Large intestine (tissue), 3 donors: ENCODE data around the gene DCLK1. TPM values are rescaled to one million over a fixed set of nuclear protein-coding genes. Genes with fewer than 3 reads are reported as not detected.

Source experiments
- DNase-seq, 2 donors: peaks; one replicate each; pipeline versions ENCODE4 v3.0.0 to v3.0.0-alpha.2; 2013
- H3K27ac ChIP-seq: one replicate; pipeline ENCODE4 v1.5.1; 2013; ENCODE audit warnings: low read length
- H3K27me3 ChIP-seq: 2 replicates; pipeline ENCODE4 v1.6.1; 2013; ENCODE audit warnings: low read length; ENCODE audit not compliant: control insufficient read depth, insufficient read depth
- H3K36me3 ChIP-seq: 2 replicates; pipeline ENCODE4 v1.6.1; 2013; ENCODE audit warnings: low read length; ENCODE audit not compliant: control insufficient read depth, insufficient read depth
- H3K4me1 ChIP-seq: one replicate; pipeline ENCODE4 v1.6.1; 2013; ENCODE audit warnings: low read length; ENCODE audit not compliant: control insufficient read depth, insufficient read depth
- H3K4me3 ChIP-seq: one replicate; pipeline ENCODE4 v1.5.1; 2013; ENCODE audit warnings: low read length
- H3K9me3 ChIP-seq: one replicate; pipeline ENCODE4 v1.6.1; 2013; ENCODE audit warnings: mild to moderate bottlenecking, low read depth, low read length, moderate library complexity; ENCODE audit not compliant: control insufficient read depth
- WGBS: methylation state at CpG from one replicate; pipeline ENCODE4 v1.1.5; 2013; ENCODE audit warnings: low lambda C conversion rate; ENCODE audit not compliant: insufficient coverage; 5-methylcytosine and 5-hydroxymethylcytosine counted together
- polyA plus RNA-seq: library from polyadenylated mRNA; unstranded; fragments of 120-200 nt; gene quantifications from one replicate; pipeline ENCODE4 v1.2.1, GENCODE V29; 2013

The DCLK1 gene
- polyA plus RNA-seq, 1 donor = 12.2 TPM

GRCh38 chr13:35743165-35743564, 388.0 kb downstream of the DCLK1 start:
- 80% methylated on average over 1 of the region's 3 CpGs for WGBS
- no peak for DNase-seq
- Histone ChIP-seq H3K4me1 (no peaks in the 10 kb centered on the region), H3K36me3 (no peaks in the 10 kb centered on the region), H3K27ac (no peak overlapping the region), H3K27me3 (no peaks in the 10 kb centered on the region), H3K9me3 (no peaks in the 10 kb centered on the region), H3K4me3 (no peak overlapping the region)

DNA sequence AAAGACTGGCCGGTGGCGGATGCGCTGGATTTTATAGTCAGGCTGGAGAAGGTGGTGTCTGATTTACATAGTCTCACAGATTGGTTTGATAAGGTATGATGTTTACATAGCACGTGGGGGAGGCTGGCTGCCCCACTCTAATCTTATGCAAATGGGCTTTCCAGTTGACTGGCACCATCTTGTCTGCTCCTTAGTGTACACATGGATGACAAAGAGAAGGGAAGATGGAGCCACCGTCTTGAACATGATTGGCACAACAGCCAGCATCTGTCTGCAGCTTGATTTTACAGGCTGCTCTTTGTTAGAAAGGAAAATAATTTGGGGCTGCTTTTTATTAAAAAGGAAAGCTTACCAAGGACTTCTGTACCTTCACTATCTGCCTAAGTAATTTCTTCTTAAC, 389.5 kb downstream of the DCLK1 start:
- H3K4me1 ChIP-seq = no peaks in the 10 kb centered on the region
- H3K36me3 ChIP-seq = no peaks in the 10 kb centered on the region
- no peaks in the 10 kb centered on the region for H3K27me3 ChIP-seq
- H3K4me3 ChIP-seq = no peak overlapping the region
- H3K9me3 ChIP-seq = no peaks in the 10 kb centered on the region
- no CpG with 5 or more reads among the region's 5 CpGs for WGBS
- DNase-seq = no peak
- H3K27ac ChIP-seq = no peak overlapping the region

GRCh38 chr13:35736876-35737275, 394.3 kb downstream of the DCLK1 start:
- Histone ChIP-seq H3K36me3 (no peaks in the 10 kb centered on the region), H3K4me1 (no peaks in the 10 kb centered on the region), H3K4me3 (no peak overlapping the region), H3K27me3 (no peaks in the 10 kb centered on the region), H3K9me3 (no peaks in the 10 kb centered on the region), H3K27ac (no peak overlapping the region)
- no peak for DNase-seq
- WGBS = 42% methylated on average over 2 of the region's 2 CpGs

GRCh38 chr13:35733827-35734226, 397.4 kb downstream of the DCLK1 start:
- no peak overlapping the region for H3K4me3 ChIP-seq
- WGBS = 94% methylated on average over 2 of the region's 4 CpGs
- no peak overlapping the region for H3K27ac ChIP-seq
- no peaks in the 10 kb centered on the region for H3K36me3 ChIP-seq
- H3K27me3 ChIP-seq = no peaks in the 10 kb centered on the region
- H3K9me3 ChIP-seq = no peaks in the 10 kb centered on the region
- no peaks in the 10 kb centered on the region for H3K4me1 ChIP-seq
- no peak for DNase-seq

- H3K9me3 ChIP-seq = no peaks in the 10 kb centered on the region
- no peak overlapping the region for H3K27ac ChIP-seq
- no peak overlapping the region for H3K4me3 ChIP-seq
- no peaks in the 10 kb centered on the region for H3K27me3 ChIP-seq
- H3K4me1 ChIP-seq = no peaks in the 10 kb centered on the region
- no CpG with 5 or more reads among the region's 4 CpGs for whole genome bisulfite sequencing
- no peak for DNase-seq
- H3K36me3 ChIP-seq = no peaks in the 10 kb centered on the region
Observed at GRCh38 chr13:35732565-35732964, 398.6 kb downstream of the DCLK1 start.

DNA sequence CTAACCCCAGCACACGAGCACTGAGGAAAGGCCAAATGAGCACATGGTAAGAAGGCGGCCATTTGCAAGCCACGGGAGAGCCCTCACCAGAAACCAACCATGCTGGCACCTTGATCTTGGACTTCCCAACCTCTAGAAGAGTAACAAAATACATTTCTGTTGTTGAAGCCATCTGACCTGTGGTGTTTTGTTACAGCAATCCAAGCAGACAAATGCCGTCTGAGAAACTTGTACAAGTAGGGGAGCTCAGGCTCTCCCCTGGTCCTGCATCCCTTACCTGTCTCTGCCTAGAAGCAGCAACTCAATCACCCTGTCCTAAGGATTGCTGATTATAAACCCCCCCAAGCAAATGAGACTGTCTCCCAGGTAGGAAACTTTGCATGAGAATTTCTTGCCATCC, 399.7 kb downstream of the DCLK1 start:
- Histone ChIP-seq H3K27ac (no peak overlapping the region), H3K27me3 (no peaks in the 10 kb centered on the region), H3K36me3 (no peaks in the 10 kb centered on the region), H3K4me3 (no peak overlapping the region), H3K9me3 (no peaks in the 10 kb centered on the region), H3K4me1 (no peaks in the 10 kb centered on the region)
- WGBS = no CpG with 5 or more reads among the region's 4 CpGs
- no peak for DNase-seq

- Histone ChIP-seq H3K27ac (no peak overlapping the region), H3K36me3 (no peaks in the 10 kb centered on the region), H3K27me3 (no peaks in the 10 kb centered on the region), H3K9me3 (no peaks in the 10 kb centered on the region), H3K4me1 (no peaks in the 10 kb centered on the region), H3K4me3 (no peak overlapping the region)
- no peak for DNase-seq
- 80% methylated on average over 1 of the region's 5 CpGs for WGBS
Observed at GRCh38 chr13:35729926-35730627, 401.1 kb downstream of the DCLK1 start.

DNA sequence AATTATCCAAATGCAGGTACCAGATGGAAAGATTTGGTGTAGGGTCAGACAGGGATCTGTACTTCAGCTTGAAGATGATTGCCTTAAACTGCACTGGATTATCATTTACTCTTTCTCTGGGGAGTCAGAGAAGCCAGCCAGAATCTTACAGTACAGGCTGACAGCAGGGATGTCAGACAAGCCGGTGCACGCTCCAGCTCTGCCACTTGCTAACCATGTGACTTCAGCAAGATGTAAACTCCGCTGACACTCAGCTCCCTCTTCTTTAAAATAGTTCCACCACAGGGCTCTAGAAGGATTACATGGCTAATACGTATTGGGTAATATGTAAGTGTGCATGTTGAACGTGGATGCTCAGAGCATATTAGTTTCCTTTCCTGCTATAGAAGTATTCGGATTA, 403.3 kb downstream of the DCLK1 start:
- no peak overlapping the region for H3K27ac ChIP-seq
- no peak overlapping the region for H3K4me3 ChIP-seq
- H3K4me1 ChIP-seq = no peaks in the 10 kb centered on the region
- no peak for DNase-seq
- H3K9me3 ChIP-seq = no peaks in the 10 kb centered on the region
- no peaks in the 10 kb centered on the region for H3K36me3 ChIP-seq
- no CpG with 5 or more reads among the region's 6 CpGs for WGBS
- H3K27me3 ChIP-seq = no peaks in the 10 kb centered on the region

- no peaks in the 10 kb centered on the region for H3K4me1 ChIP-seq
- no peaks in the 10 kb centered on the region for H3K36me3 ChIP-seq
- H3K9me3 ChIP-seq = no peaks in the 10 kb centered on the region
- DNase-seq = no peak
- no peak overlapping the region for H3K27ac ChIP-seq
- H3K27me3 ChIP-seq = no peaks in the 10 kb centered on the region
- no peak overlapping the region for H3K4me3 ChIP-seq
- no CpG with 5 or more reads among the region's 6 CpGs for WGBS
Observed at GRCh38 chr13:35724446-35724845, 406.7 kb downstream of the DCLK1 start.

GRCh38 chr13:35723821-35724220, 407.4 kb downstream of the DCLK1 start:
- H3K4me1 ChIP-seq = no peaks in the 10 kb centered on the region
- no CpG with 5 or more reads among the region's 5 CpGs for WGBS

GRCh38 chr13:35723053-35723461, 408.1 kb downstream of the DCLK1 start:
- Histone ChIP-seq H3K36me3 (no peaks in the 10 kb centered on the region), H3K9me3 (no peaks in the 10 kb centered on the region), H3K4me3 (no peak overlapping the region), H3K27me3 (no peaks in the 10 kb centered on the region), H3K27ac (no peak overlapping the region), H3K4me1 (no peaks in the 10 kb centered on the region)
- no peak for DNase-seq
- 33% methylated on average over 2 of the region's 5 CpGs for WGBS

More at GRCh38 chr13:35723821-35724220, 407.4 kb downstream of the DCLK1 start:
- H3K27ac ChIP-seq = no peak overlapping the region
- DNase-seq = no peak
- no peak overlapping the region for H3K4me3 ChIP-seq
- no peaks in the 10 kb centered on the region for H3K36me3 ChIP-seq
- H3K9me3 ChIP-seq = no peaks in the 10 kb centered on the region
- no peaks in the 10 kb centered on the region for H3K27me3 ChIP-seq
